ENCODE results near the gene RALGAPA1.

GRCh38 chr14:35699791-35700444 lies 109.2 kb downstream of the RALGAPA1 start:
- no peak for TF ChIP-seq CTCF (IDR thresholded peaks at IDR 0.05)
- no peak for TF ChIP-seq POLR2A (IDR thresholded peaks at IDR 0.05)
- TF ChIP-seq POLR2AphosphoS5 (IDR thresholded peaks at IDR 0.05) = no peak

Measured in prostate gland (tissue), 2 donors.